Fibroblast of lung (primary cell): Measurements from ENCODE around the gene ING5. TPM values are rescaled to one million over a fixed set of nuclear protein-coding genes. Genes with fewer than 3 reads are reported as not detected.
A peak's percentile ranks its signal among the peaks of the same experiment; 100 is the strongest.
"Not testable (repeated sequence)": the region's sequence is repeated elsewhere in the genome, so short reads cannot be mapped to it uniquely, and the experiment has no call there.

Experiments used
- DNase-seq, 2 donors: peaks; one replicate each; pipeline versions ENCODE4 v3.0.0 to v3.0.0-alpha.2; 2010; ENCODE audit warnings: low read depth in 2 of 2
- H2AFZ ChIP-seq: 2 replicates; pipeline ENCODE4 v1.5.1; 2012; ENCODE audit warnings: low read length, control low read depth, inconsistent platforms
- H3K27ac ChIP-seq: 2 replicates; pipeline ENCODE4 v1.5.1; 2011; ENCODE audit warnings: low read length, control low read depth; ENCODE audit not compliant: insufficient read depth
- H3K27me3 ChIP-seq: 2 replicates; pipeline ENCODE4 v1.5.1; 2011; ENCODE audit warnings: mild to moderate bottlenecking, low read length; ENCODE audit not compliant: control insufficient read depth, insufficient read depth
- H3K36me3 ChIP-seq: 2 replicates; pipeline ENCODE4 v1.5.1; 2011; ENCODE audit warnings: low read length; ENCODE audit not compliant: control insufficient read depth, insufficient read depth
- H3K4me1 ChIP-seq: 2 replicates; pipeline ENCODE4 v1.5.1; 2011; ENCODE audit warnings: low read length; ENCODE audit not compliant: control insufficient read depth, insufficient read depth; ENCODE audit errors: extremely low read depth
- H3K4me2 ChIP-seq: 2 replicates; pipeline ENCODE4 v1.5.1; 2011; ENCODE audit warnings: low read length, control low read depth; ENCODE audit not compliant: insufficient read depth; ENCODE audit errors: extremely low read depth
- H3K4me3 ChIP-seq, 4 experiments: fragments of 200-600 bp in 1 of 4; sonication (generic) in 1 of 4; replicated peaks in 1 of 4; 2 replicates each; pipeline ENCODE4 v1.5.1; 2011 to 2016; ENCODE audit warnings: low read length in 4 of 4, low read depth in 3 of 4, mild to moderate bottlenecking in 3 of 4, control low read depth in 2 of 4, inconsistent platforms in 1 of 4, mixed read lengths in 1 of 4; ENCODE audit not compliant: insufficient read depth in 1 of 4; ENCODE audit errors: control extremely low read depth in 1 of 4
- H3K79me2 ChIP-seq: 2 replicates; pipeline ENCODE4 v1.5.1; 2012; ENCODE audit warnings: mild to moderate bottlenecking, low read length, inconsistent platforms; ENCODE audit not compliant: control insufficient read depth, insufficient read depth
- H3K9ac ChIP-seq: 2 replicates; pipeline ENCODE4 v1.5.1; 2011; ENCODE audit warnings: mild to moderate bottlenecking, low read length, control low read depth; ENCODE audit not compliant: insufficient read depth
- H3K9me3 ChIP-seq: 2 replicates; pipeline ENCODE4 v1.5.1; 2012; ENCODE audit warnings: low read depth, low read length; ENCODE audit not compliant: control insufficient read depth, insufficient read depth
- H4K20me1 ChIP-seq: 2 replicates; pipeline ENCODE4 v1.5.1; 2011; ENCODE audit warnings: low read length; ENCODE audit not compliant: control insufficient read depth, insufficient read depth; ENCODE audit errors: extremely low read depth
- CTCF ChIP-seq, 2 donors: IDR thresholded peaks in 1 of 2; conservative IDR thresholded peaks in 1 of 2; 1 replicate in 1 of 2; 2 replicates in 1 of 2; pipeline ENCODE4 v1.5.1; 2011 to 2012; ENCODE audit warnings: low read length in 2 of 2, control low read depth in 1 of 2, inconsistent platforms in 1 of 2, low read depth in 1 of 2, mild to moderate bottlenecking in 1 of 2
- EZH2 ChIP-seq: IDR thresholded peaks from 2 replicates; pipeline ENCODE4 v1.5.1; 2012; ENCODE audit warnings: low read length, control low read depth, mild to moderate bottlenecking; ENCODE audit errors: missing control alignments
- polyA plus RNA-seq, 2 donors: library from polyadenylated mRNA; depleted of rRNA in 1 of 2; stranded (reverse) in 1 of 2; unstranded in 1 of 2; fragments of >200 nt; gene quantifications; 2 replicates each; pipeline ENCODE4 v1.2.1, GENCODE V29; 2011 to 2012; ENCODE audit warnings: missing spikeins in 1 of 2
- total RNA-seq: library from RNA; depleted of rRNA; stranded (reverse); fragments of >200 nt; gene quantifications from 2 replicates; pipeline ENCODE4 v1.2.1, GENCODE V29; 2014

The ING5 gene
- total and polyA plus RNA-seq, 2 donors (not counting 1 experiment from before 2014, with no cell fraction given): 17.4 to 27.4 TPM

GRCh38 chr2:241741016-241741415 is 39.2 kb downstream of the ING5 start:
- Histone ChIP-seq H3K27ac (no peak overlapping the region), H3K27me3 (no peaks in the 10 kb centered on the region), H3K79me2 (no peaks in the 10 kb centered on the region), H2AFZ (no peak overlapping the region), H3K4me1 (no peaks in the 10 kb centered on the region), H3K9ac (no peak overlapping the region), H3K36me3 (peaks cover 7% of the 10 kb centered on the region), H3K4me3 (no peak overlapping the region), H4K20me1 (no peaks in the 10 kb centered on the region), H3K4me2 (no peak overlapping the region), H3K9me3 (no peaks in the 10 kb centered on the region)
- TF ChIP-seq CTCF (conservative IDR thresholded peaks at IDR 0.05 in 1 of 2, IDR thresholded peaks at IDR 0.05 in 1 of 2; ENCODE audit: low read depth in 1 of 2, low read length in 2 of 2): no peak
- peak in 1 of 2 donors; percentile 10 for DNase-seq

- Histone ChIP-seq H3K79me2 (no peaks in the 10 kb centered on the region), H3K9ac (no peak overlapping the region), H3K4me3 (no peak overlapping the region), H3K36me3 (peaks cover 7% of the 10 kb centered on the region), H3K4me2 (no peak overlapping the region), H3K9me3 (no peaks in the 10 kb centered on the region), H3K27ac (no peak overlapping the region), H3K4me1 (no peaks in the 10 kb centered on the region), H4K20me1 (no peaks in the 10 kb centered on the region), H2AFZ (no peak overlapping the region), H3K27me3 (no peaks in the 10 kb centered on the region)
- no peak for DNase-seq
- TF ChIP-seq EZH2: no peak
- no peak for TF ChIP-seq CTCF (conservative IDR thresholded peaks at IDR 0.05 in 1 of 2, IDR thresholded peaks at IDR 0.05 in 1 of 2; ENCODE audit: low read depth in 1 of 2, low read length in 2 of 2)
Measured at GRCh38 chr2:241742320-241742939, 40.6 kb downstream of the ING5 start.

- not testable (repeated sequence) for H2AFZ ChIP-seq, H3K9ac ChIP-seq, H3K4me3 ChIP-seq, H3K36me3 ChIP-seq, H3K79me2 ChIP-seq, H4K20me1 ChIP-seq, H3K9me3 ChIP-seq, H3K4me2 ChIP-seq, H3K4me1 ChIP-seq, H3K27ac ChIP-seq, H3K27me3 ChIP-seq, DNase-seq
Measured at GRCh38 chr2:241743008-241743407, 41.2 kb downstream of the ING5 start.
